NT2/D1 (cell line): Measurements from ENCODE around the gene NUS1.
"Not testable (repeated sequence)": the region's sequence is repeated elsewhere in the genome, so short reads cannot be mapped to it uniquely, and the experiment has no call there.

Source experiments
- DNase-seq: peaks from one replicate; pipeline ENCODE4 v3.0.0-alpha.2; 2011; ENCODE audit warnings: low read depth, low spot score
- H3K27me3 ChIP-seq: 2 replicates; pipeline ENCODE4 v1.6.0; 2011; ENCODE audit warnings: mild to moderate bottlenecking; ENCODE audit not compliant: insufficient read length, insufficient read depth
- H3K36me3 ChIP-seq: 2 replicates; pipeline ENCODE4 v1.6.1; 2011; ENCODE audit warnings: mild to moderate bottlenecking, low read length, mixed read lengths; ENCODE audit not compliant: insufficient read depth, insufficient read length
- H3K4me1 ChIP-seq: 2 replicates; pipeline ENCODE4 v1.5.1; 2011; ENCODE audit not compliant: insufficient read depth, insufficient read length
- H3K4me3 ChIP-seq: 2 replicates; pipeline ENCODE4 v1.5.1; 2011; ENCODE audit warnings: low read depth; ENCODE audit not compliant: insufficient read length
- H3K9ac ChIP-seq: 2 replicates; pipeline ENCODE4 v1.6.0; 2011; ENCODE audit warnings: low read depth; ENCODE audit not compliant: insufficient read length
- H3K9me3 ChIP-seq: 2 replicates; pipeline ENCODE4 v1.5.1; 2011; ENCODE audit warnings: mild to moderate bottlenecking, low read length; ENCODE audit not compliant: insufficient read depth
- SUZ12 ChIP-seq: IDR thresholded peaks from 2 replicates; pipeline ENCODE4 v1.6.1; 2011; ENCODE audit not compliant: insufficient read length, insufficient read depth; ENCODE audit errors: extremely low read depth
- YY1 ChIP-seq: IDR thresholded peaks from 2 replicates; pipeline ENCODE4 v1.6.1; 2011; ENCODE audit not compliant: insufficient read length, insufficient read depth
- ZNF274 ChIP-seq: IDR thresholded peaks from 2 replicates; pipeline ENCODE4 v1.6.1; 2011; ENCODE audit warnings: mild to moderate bottlenecking, low read depth, low read length

The NUS1 gene

GRCh38 chr6:117728626-117729025 is 53.4 kb downstream of the NUS1 start:
- H3K9ac ChIP-seq = no peak overlapping the region
- no peak for TF ChIP-seq SUZ12
- no peak for TF ChIP-seq ZNF274
- no peaks in the 10 kb centered on the region for H3K36me3 ChIP-seq
- no peaks in the 10 kb centered on the region for H3K9me3 ChIP-seq
- no peaks in the 10 kb centered on the region for H3K27me3 ChIP-seq
- DNase-seq = no peak
- no peak overlapping the region for H3K4me3 ChIP-seq
- no peaks in the 10 kb centered on the region for H3K4me1 ChIP-seq

- no peaks in the 10 kb centered on the region for H3K4me1 ChIP-seq
- DNase-seq = no peak
- H3K9me3 ChIP-seq = no peaks in the 10 kb centered on the region
- no peaks in the 10 kb centered on the region for H3K36me3 ChIP-seq
- H3K4me3 ChIP-seq = no peak overlapping the region
- H3K9ac ChIP-seq = no peak overlapping the region
- TF ChIP-seq SUZ12 (no peak), ZNF274 (no peak), YY1 (no peak)
- H3K27me3 ChIP-seq = no peaks in the 10 kb centered on the region
These were observed 54.3 kb downstream of the NUS1 start for GRCh38 chr6:117729613-117730012.

GRCh38 chr6:117733341-117733740 is 58.1 kb downstream of the NUS1 start:
- TF ChIP-seq SUZ12 = no peak
- no peak for TF ChIP-seq YY1
- no peak for TF ChIP-seq ZNF274
- no peak for DNase-seq
- H3K36me3 ChIP-seq = no peaks in the 10 kb centered on the region
- no peaks in the 10 kb centered on the region for H3K9me3 ChIP-seq
- H3K4me3 ChIP-seq = no peak overlapping the region
- H3K4me1 ChIP-seq = no peaks in the 10 kb centered on the region
- H3K27me3 ChIP-seq = no peaks in the 10 kb centered on the region
- H3K9ac ChIP-seq = no peak overlapping the region

GRCh38 chr6:117739869-117740268 is 64.6 kb downstream of the NUS1 start:
- TF ChIP-seq YY1 (no peak), ZNF274 (no peak), SUZ12 (no peak)
- no peak for DNase-seq
- Histone ChIP-seq H3K9me3 (no peaks in the 10 kb centered on the region), H3K27me3 (no peaks in the 10 kb centered on the region), H3K9ac (no peak overlapping the region), H3K4me3 (no peak overlapping the region), H3K4me1 (peaks cover 3% of the 10 kb centered on the region), H3K36me3 (no peaks in the 10 kb centered on the region)

GRCh38 chr6:117740605-117741004 is 65.3 kb downstream of the NUS1 start:
- peaks cover 3% of the 10 kb centered on the region for H3K4me1 ChIP-seq
- no peak for DNase-seq
- no peaks in the 10 kb centered on the region for H3K9me3 ChIP-seq
- no peak overlapping the region for H3K4me3 ChIP-seq
- no peak overlapping the region for H3K9ac ChIP-seq
- H3K27me3 ChIP-seq = no peaks in the 10 kb centered on the region
- H3K36me3 ChIP-seq = no peaks in the 10 kb centered on the region
- no peak for TF ChIP-seq ZNF274
- TF ChIP-seq YY1 = no peak
- no peak for TF ChIP-seq SUZ12

- not testable (repeated sequence) for H3K9ac ChIP-seq, H3K27me3 ChIP-seq, H3K9me3 ChIP-seq, H3K4me1 ChIP-seq, H3K36me3 ChIP-seq, H3K4me3 ChIP-seq, DNase-seq
These were observed 75.4 kb downstream of the NUS1 start for GRCh38 chr6:117750675-117751074.
